A549 (cell line): ENCODE results near the gene SULF2.

ENCODE experiments used
- ZSCAN20 ChIP-seq: fragments of 250-450 bp; sonication (Bioruptor Pico); IDR thresholded peaks from 2 replicates; pipeline ENCODE4 v1.8.0; 2022; ENCODE audit warnings: mild to moderate bottlenecking, moderate library complexity
- TF ChIP-seq, protein P1 (sequence below): fragments of 250-450 bp; sonication (Bioruptor Pico); IDR thresholded peaks from 2 replicates; pipeline ENCODE4 v1.5.0; 2021; ENCODE audit warnings: mild to moderate bottlenecking, moderate library complexity, borderline replicate concordance
- TF ChIP-seq, protein P2 (sequence below): fragments of >200 bp; sonication (Bioruptor Twin); formaldehyde crosslinking; IDR thresholded peaks from 3 replicates; pipeline ENCODE4 v1.5.1; 2016

DNA sequence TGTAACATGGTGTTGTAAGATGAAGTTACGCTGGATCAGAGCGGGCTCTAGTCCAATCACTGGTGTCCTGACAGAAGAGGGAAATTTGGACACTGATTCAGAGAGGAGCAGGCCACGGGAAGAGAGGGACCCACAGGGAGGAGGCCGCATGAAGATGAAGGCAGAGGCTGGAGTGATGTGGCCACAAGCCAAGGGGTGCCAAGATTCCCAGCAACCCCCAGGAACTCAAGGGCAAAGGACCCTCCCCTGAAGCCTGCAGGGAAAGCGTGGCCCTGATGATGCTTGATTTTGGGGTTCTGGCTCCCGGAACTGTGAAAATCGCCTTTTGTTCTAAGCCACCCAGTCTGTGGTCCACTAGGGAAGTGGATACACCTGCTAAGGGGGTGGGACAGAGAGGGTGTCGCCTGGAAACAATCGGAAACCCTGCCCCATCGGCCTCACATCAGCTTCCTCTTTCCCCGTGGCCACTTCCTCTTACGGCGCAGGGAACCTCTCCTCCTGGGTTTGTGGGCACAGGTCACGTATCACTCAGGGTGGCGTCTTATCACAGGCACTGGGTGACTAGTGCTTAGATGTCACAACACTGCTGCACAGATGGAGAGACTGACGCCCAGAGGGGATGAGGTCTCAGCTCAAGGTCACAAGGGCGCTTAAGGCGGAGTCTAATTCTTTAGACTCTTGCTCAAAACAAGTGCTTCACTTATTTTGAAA is 58.0 kb downstream of the SULF2 start:
- no peak for TF ChIP-seq ZSCAN20 (CRISPR knock-in tag)
- TF ChIP-seq, protein P1, sequence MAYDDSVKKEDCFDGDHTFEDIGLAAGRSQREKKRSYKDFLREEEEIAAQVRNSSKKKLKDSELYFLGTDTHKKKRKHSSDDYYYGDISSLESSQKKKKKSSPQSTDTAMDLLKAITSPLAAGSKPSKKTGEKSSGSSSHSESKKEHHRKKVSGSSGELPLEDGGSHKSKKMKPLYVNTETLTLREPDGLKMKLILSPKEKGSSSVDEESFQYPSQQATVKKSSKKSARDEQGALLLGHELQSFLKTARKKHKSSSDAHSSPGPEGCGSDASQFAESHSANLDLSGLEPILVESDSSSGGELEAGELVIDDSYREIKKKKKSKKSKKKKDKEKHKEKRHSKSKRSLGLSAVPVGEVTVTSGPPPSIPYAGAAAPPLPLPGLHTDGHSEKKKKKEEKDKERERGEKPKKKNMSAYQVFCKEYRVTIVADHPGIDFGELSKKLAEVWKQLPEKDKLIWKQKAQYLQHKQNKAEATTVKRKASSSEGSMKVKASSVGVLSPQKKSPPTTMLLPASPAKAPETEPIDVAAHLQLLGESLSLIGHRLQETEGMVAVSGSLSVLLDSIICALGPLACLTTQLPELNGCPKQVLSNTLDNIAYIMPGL = no peak
- TF ChIP-seq, protein P2, sequence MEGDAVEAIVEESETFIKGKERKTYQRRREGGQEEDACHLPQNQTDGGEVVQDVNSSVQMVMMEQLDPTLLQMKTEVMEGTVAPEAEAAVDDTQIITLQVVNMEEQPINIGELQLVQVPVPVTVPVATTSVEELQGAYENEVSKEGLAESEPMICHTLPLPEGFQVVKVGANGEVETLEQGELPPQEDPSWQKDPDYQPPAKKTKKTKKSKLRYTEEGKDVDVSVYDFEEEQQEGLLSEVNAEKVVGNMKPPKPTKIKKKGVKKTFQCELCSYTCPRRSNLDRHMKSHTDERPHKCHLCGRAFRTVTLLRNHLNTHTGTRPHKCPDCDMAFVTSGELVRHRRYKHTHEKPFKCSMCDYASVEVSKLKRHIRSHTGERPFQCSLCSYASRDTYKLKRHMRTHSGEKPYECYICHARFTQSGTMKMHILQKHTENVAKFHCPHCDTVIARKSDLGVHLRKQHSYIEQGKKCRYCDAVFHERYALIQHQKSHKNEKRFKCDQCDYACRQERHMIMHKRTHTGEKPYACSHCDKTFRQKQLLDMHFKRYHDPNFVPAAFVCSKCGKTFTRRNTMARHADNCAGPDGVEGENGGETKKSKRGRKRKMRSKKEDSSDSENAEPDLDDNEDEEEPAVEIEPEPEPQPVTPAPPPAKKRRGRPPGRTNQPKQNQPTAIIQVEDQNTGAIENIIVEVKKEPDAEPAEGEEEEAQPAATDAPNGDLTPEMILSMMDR = no peak
